Neutrophil (primary cell): ENCODE results near the gene MRPL21.

Source experiments
- H3K27ac ChIP-seq: fragments of 200-600 bp; sonication (generic); 2 replicates; pipeline ENCODE4 v1.5.1; 2016; ENCODE audit warnings: mild to moderate bottlenecking, moderate library complexity
- H3K27me3 ChIP-seq: fragments of 200-600 bp; sonication (generic); 2 replicates; pipeline ENCODE4 v1.6.0; 2016; ENCODE audit warnings: mild to moderate bottlenecking
- H3K36me3 ChIP-seq: fragments of 200-600 bp; sonication (generic); 2 replicates; pipeline ENCODE4 v1.5.1; 2017
- H3K4me1 ChIP-seq, 2 experiments: fragments of 200-600 bp in 1 of 2; sonication (generic) in 1 of 2; 1 replicate in 1 of 2; 2 replicates in 1 of 2; pipeline versions ENCODE4 v1.5.1 to v1.6.1; 2013 to 2016; ENCODE audit warnings: low read depth in 1 of 2, low read length in 1 of 2, mild to moderate bottlenecking in 1 of 2, moderate library complexity in 1 of 2; ENCODE audit not compliant: control insufficient read depth in 1 of 2, insufficient read depth in 1 of 2
- H3K4me3 ChIP-seq, 2 experiments: fragments of 200-600 bp in 1 of 2; sonication (generic) in 1 of 2; 1 replicate in 1 of 2; 2 replicates in 1 of 2; pipeline ENCODE4 v1.5.1; 2013 to 2016; ENCODE audit warnings: low read depth in 1 of 2, low read length in 1 of 2, mild to moderate bottlenecking in 1 of 2, moderate library complexity in 1 of 2
- H3K9me3 ChIP-seq: fragments of 200-600 bp; sonication (generic); 2 replicates; pipeline ENCODE4 v1.5.1; 2016
- CTCF ChIP-seq: fragments of 200-600 bp; sonication (generic); IDR thresholded peaks from 2 replicates; pipeline ENCODE4 v1.5.1; 2016; ENCODE audit warnings: antibody characterized with exemption

MRPL21 gene

GRCh38 chr11:68842427-68843051 lies 61.1 kb downstream of the MRPL21 start:
- H3K36me3 ChIP-seq, result no peaks in the 10 kb centered on the region
- peaks cover 71 to 72% of the 10 kb centered on the region in 2 experiments for H3K4me1 ChIP-seq
- TF ChIP-seq CTCF, result no peak
- no peaks in the 10 kb centered on the region for H3K27me3 ChIP-seq
- peak overlapping the region; percentile 70 to 85 for H3K4me3 ChIP-seq
- H3K9me3 ChIP-seq, result no peaks in the 10 kb centered on the region
- peak overlapping the region; percentile 81 for H3K27ac ChIP-seq

GRCh38 chr11:68841718-68842426 lies 61.8 kb downstream of the MRPL21 start, which contains the start of gene CPT1A:
Gene CPT1A, minus strand, starts transcription at chr11:68841916. Its CDS starts 26,442 bp downstream, at chr11:68815474.
- Histone ChIP-seq H3K27ac (peak within 1 kb of the TSS; percentile 81), H3K27me3 (no peaks in the 10 kb centered on the region), H3K36me3 (no peaks in the 10 kb centered on the region), H3K4me3 (peak within 1 kb of the TSS; percentile 70 to 85), H3K4me1 (peaks cover 72 to 75% of the 10 kb centered on the region in 2 experiments), H3K9me3 (no peaks in the 10 kb centered on the region)
- no peak for TF ChIP-seq CTCF
